ENCODE data around the gene ADAMTSL3.
"Not testable (repeated sequence)": the region's sequence is repeated elsewhere in the genome, so short reads cannot be mapped to it uniquely, and the experiment has no call there.

Gene ADAMTSL3

DNA sequence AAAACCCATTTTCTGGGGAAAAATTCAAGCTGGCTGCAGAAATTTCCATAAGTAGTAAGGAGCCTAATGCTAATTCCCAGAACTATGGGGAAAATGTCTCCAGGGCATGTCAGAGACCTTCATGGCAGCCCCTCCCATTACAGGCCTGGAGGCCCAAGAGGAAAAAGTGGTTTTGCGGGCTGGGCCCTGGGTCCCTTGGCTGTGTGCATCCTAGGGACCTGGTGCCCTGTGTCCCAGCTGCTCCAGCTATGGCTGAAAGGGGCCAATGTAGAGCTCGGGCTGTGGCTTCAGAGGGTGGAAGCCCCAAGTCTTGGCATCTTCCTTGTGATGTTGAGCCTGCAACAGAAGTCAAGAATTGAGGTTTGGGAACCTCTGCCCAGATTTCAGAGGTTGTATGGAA lies 48.4 kb downstream of the ADAMTSL3 start:
- not testable (repeated sequence) for DNase-seq

DNA sequence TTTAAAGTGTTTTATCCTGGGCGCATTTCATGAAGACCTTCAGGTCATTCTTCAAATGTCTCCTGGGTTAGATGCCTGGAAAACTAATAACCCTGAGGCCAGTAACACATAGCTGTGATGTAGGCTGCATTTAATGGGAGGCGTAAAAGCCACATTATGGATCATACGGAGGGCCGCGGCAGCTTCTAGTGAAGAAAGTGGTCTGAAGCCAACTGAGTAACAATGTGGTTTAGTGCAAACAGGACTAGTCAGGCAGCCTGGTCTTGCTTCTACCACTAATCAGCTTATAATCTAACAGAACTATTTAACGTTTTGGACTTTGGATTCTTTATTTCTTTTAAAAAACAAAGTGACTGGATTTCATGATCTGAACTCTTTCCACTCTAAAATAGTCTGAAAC lies 54.4 kb downstream of the ADAMTSL3 start:
- no peak for DNase-seq

DNA sequence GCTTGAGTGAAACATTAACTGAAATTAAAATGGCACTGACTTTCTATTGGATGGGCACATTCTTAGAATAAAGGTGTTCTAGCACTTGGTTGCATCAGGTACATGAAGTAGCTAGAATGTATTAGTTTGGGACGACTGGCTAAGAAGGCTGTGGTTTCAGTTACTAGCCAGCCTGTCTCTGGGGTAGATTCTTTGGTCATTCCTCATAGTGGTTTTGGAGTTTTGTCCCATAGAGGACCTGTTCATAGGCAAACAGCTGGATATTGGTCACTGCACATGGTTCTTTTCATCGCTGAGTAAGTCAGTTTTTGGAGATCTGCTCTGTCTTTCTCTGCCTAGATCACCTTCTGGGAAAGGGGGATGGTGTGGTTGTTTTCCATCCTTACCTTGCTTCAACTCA lies 55.3 kb downstream of the ADAMTSL3 start:
- no peak for DNase-seq

DNA sequence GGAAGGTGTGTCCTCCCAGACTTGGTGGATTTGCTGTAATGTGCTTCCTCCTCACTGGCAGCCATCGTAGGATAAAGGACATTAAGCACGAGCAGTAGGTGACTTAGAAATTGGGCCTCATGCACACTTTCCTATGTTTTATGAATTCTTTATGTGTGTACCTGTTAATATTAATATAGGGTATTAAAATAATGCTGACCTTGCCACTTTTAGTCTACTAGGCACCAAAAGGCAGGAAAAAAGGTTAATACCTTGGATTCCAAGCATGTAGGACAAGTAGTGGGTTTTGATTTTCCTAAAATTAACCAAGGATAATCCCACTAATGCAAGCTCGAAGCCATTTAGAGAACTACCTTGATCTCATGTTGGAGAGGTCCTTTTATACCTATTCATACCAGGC lies 55.9 kb downstream of the ADAMTSL3 start:
- no peak for DNase-seq

DNA sequence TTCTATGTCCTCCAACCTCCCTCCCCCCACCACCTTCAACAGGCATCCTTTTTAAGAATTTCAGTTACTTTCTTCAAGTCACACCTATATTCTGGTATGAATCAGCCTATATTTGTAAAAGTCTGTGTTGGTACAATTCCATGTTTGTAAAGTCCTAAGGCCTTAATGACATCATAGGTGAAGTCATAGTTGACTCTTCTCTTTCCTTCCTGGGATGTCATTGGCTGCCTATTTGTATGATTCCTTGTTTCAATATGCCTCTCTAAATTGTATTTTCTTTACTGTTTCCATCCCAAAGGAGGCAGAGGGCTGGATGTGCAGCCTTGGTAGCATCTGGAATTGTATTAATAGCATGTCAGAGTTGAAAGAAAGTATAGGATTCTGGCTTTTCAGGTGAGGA lies 56.5 kb downstream of the ADAMTSL3 start:
- no peak for DNase-seq

DNA sequence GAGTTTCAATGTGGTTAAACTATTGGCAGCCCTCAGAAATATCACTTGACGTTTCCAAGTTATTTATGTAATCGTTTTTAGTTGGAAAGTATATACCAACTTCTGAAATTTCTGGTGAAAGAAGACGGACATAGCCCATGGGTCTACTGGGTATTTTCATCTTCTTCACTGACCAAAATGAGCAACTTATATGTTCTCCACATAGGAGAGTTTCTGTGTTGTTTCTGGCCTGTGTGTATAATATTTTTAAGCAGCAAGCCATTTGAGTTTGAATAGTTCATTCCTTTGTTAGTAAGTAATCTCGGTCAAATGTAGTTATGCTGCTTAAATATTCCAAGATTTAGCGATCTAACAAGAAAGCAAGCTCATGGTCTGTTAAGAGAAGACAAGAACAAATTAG lies 57.3 kb downstream of the ADAMTSL3 start:
- DNase-seq = no peak

DNA sequence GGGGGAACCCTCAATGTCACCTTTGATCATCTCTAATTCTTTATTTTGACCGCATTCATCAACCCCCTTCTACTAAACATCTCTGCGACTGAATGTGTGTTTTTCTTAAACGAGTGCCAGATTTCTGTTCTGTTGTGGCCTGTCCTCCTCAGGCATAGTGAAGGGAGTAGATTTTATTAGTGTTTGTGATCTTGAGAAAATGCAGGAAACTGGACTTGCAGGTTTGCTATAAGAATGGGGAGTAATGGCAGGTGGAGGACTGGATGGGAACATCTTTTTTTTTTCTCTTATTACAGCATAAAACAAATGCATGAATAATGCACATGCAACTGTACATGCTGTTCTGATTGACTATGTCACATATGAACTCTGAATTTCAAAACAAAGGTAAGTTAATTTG lies 59.3 kb downstream of the ADAMTSL3 start:
- no peak for DNase-seq

DNA sequence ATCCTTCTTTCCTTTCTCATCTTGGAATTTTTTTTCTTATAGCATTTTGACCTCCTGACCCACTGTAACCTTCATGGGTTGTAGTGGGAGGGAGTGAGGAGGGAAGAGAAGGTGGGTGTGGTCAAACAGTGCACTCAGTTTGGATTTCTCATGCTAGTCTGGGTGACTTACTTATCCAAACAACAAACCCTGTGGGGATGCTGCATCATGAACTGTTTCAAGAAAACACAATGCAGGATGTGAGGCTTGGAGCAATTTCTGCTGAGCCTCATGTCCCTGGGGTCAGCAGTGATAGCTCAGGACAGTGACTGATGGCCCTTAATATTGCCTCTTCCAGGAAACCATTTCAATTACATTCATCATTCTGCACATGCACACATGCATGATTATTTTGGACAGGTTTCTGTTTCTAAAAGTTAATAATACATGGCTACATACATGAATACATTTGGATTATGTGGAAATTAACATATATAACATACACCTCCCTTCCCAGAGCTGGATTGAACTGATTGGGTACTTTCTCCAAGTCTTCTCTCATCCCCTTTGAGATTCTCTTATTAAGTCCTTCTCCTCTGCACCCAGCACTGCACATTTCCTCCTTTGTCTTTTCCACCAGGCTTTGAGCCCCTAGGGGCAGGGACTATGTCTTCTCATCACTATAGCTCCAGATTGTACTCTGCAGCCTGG lies 61.2 kb downstream of the ADAMTSL3 start:
- DNase-seq = no peak

DNA sequence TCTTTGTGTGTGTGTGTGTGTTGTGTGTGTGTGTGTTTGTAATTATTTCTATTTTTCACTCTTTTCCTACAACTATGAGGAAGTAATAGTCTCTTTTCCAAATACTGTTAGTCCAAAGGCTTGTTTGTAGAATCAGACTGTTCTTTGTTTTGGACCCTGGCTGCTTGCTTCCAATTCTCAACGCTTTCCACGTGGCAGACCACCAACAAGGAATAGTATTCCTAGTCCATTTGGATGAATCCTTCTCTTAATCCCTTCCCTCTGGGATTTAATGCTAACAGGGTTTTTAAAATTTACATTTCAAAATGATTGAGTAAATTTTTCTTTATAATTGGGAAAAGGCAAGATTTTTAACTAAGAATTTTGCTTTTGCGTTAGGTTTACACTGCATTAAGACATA lies 62.7 kb downstream of the ADAMTSL3 start:
- no peak for DNase-seq

DNA sequence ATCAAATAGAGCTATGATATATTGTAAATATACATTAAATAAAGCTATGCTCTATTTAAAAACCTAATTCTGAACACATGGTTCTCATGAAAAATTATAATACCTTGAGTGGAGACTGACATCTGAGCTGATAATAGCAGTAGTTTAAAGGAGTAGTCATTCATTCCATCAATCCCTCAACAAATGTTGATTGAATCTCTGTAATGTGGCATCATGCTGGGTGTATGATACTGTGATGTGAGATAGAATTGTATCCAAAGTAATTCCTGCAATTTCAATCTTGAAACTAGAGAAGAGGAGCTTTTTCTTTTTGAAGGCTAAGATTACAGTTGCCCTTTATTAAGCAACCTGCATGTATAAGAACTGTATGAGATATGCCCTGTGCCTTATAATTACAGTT lies 63.1 kb downstream of the ADAMTSL3 start:
- DNase-seq = no peak

DNA sequence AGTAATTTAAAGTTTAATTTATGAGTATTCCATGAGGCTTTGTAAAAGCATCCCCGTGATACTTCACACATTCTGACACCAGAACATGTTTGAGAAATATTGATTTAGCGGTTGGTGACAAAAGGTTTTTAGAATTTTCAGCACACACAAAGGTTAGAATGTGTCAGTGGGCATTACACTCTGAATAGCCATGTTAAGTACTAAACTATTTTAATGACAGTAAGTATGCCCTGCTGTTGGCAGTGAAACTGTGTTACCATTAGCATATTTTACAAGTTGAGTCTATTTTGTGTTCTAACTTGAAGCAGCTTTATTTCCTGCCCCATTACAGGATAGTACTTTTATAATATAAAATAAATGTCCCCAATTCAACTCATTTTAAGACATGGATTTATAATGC lies 66.5 kb downstream of the ADAMTSL3 start:
- DNase-seq = no peak

DNA sequence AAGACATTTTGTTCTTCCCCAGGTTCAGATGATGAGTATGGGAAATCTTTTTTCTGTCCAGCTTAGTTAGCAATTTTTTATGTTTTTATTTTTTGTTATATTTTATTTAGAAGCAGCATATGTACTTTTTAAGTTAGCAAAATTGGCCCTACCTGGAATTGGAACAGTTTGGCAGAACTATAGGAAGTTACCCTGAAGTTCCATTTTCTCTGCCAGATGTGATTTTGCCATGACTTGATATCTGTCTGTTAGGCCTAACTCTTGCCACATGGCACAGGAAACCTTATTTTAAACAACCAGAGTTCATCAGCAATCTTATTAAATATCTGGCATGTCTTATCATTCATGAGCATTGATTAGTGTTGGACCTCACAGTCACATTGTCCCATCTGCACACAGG lies 67.1 kb downstream of the ADAMTSL3 start:
- no peak for DNase-seq

DNA sequence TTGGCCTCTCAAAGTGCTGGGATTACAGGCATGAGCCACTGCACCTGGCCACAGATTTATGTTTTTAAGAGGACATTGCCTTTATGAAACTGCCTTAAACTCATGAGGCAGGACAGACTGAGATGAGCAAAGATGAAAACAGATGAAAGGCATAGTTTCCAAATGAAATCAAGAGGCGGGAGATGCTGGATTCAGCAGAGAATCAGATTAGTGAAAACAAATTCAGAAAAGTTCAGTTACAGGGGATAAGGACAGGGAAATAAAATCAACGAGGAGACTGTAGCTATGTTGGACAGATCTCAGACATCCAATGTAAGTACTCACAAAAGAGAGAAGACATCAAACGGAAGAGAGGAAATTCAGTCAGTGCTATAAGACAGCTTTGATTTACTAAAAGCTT lies 68.1 kb downstream of the ADAMTSL3 start:
- no peak for DNase-seq

DNA sequence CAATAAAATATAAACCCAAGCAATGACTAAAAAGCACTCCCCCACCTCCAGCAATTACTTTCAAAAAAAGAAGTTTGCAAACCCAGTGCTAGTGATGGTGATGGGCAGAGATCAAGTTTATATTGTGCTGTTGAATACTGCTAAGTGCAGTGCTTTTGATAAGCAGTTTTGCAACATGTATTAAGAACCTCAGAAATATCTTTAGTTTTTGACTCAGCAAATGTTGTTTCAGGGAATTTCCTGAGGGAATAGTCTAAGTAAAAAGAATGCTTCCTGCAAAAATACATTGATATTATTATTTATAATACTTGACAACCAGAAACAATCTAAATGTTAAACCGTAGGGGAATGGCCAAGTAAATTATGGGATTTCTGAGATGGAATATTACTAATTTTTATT lies 69.3 kb downstream of the ADAMTSL3 start:
- DNase-seq = no peak

DNA sequence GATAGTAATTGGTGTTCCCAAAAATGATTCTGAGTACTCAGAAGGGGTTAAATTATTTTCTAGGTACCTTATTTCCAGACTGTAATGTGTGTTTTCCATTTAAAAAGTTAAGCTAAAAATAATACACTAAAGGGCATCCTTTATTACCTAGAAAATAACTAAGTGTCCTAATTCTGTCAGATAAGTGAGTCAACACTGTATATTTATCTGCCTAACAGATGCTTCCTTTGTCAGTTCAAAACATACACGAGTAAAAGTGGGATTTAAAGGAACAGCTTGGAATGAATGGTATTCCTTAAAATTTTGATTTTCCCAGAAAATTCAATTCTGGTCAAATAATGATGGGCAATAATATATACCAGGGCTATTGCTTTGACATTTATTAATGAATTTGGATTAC lies 78.3 kb downstream of the ADAMTSL3 start:
- DNase-seq = no peak

DNA sequence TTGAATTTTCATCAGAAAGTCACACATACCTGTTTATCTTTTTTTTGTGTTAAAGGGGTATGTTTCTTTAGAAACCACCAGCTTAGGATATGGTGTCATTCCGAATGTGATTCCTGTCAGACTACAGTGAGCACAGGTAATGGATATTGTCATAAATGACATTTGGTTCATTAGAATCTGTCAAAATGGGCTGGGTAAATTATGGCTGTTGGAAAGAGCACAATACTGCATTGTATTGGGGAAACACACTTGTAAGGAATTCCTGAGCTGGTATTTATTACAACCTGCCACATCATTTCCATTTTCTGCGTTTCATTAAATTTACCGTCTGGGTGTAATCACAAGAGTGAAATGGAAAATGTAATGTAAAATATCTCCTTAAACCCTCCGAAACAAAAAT lies 78.8 kb downstream of the ADAMTSL3 start:
- no peak for DNase-seq

DNA sequence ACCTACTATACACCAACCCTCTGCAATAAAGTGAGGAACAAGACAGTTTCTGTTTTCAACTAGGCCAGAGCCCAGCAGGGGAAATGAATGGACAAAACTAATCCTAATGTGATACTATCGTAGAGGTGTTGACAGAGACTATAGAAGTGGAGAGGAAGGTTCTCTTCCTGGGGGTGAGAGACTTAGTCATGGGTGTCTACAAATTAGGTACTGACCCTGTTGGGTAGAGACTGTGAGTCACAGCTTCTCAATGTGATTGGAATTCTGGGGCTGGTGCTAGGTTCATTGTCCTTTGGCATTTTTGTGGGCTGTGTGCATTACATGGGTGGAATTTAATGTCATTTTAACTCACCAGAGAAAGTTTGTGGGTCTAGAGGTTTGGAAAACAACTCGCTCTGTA lies 79.3 kb downstream of the ADAMTSL3 start:
- DNase-seq = no peak

DNA sequence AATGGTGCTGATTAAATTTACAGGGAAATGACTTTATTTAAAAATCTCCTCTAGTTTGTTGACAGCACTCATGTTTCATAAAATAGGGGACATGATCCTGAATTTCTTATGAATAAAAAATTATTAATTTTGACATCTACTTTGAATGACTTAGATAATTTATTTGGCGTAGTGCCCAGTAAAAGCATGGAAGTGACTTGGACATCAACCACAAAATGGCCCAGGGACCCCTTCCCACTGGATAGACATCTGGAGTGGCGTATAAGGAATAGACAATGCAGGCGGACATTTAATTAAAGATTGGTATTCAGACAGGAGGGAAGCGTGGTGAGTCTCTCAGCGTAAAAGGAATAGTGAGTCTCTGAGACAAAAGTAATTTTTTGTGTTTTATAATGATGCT lies 79.8 kb downstream of the ADAMTSL3 start:
- DNase-seq = no peak

DNA sequence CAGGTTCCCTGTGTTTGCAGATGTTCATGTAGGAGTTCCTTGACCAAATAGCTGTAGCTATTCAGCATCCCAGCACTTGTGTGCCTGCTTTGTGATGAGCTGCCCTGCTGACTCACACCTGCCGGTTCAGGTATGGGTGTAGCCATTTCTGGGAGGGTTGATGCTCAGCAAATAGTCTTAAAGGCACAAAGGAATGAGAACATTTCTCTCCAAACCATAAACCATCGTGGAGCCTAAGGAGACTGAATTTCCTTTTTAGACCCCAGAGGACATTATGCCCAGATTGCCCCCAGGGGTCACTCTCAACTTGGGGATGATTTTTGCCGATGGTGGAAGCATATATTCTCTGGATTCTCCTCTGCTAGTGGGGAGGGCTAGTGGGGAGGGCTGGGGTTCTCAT lies 80.6 kb downstream of the ADAMTSL3 start:
- DNase-seq = no peak

DNA sequence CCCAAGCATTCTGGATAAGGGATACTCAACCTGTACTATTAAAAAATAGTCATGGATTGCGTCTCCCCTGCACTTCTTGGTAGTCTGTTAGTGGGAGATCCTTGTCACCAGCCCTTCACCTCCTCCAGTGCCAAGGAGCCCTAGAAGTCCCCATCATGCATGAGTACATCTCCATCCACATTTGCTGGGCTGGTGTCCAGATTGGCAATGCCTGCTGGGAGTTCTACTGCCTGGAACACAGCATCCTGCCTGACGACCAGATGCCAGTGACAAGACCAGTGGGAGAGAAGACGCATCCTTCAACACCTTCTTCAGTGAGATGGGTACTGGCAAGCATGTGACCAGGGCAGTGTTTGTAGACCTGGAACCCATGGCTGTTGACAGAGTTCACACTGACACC lies 85.7 kb downstream of the ADAMTSL3 start:
- DNase-seq = no peak

DNA sequence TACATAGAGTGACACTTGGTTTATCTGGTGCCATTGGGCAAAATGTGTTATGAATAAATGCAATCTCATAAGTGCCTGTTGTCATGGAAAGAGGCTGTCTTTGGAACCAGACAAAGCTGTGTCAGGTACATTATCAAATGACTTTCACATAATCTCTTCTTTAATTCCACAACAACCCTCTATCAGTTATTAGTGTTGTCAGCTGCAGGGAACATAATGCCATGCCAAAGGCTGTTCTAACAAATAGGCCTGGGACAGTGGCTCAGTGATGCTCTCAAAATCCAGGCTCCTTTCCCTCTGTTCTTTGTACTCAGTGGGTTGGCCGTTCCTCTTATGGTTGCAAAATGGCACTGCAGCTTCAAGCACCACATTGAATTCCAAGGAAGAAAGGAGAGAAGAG lies 91.8 kb downstream of the ADAMTSL3 start:
- no peak for DNase-seq

DNA sequence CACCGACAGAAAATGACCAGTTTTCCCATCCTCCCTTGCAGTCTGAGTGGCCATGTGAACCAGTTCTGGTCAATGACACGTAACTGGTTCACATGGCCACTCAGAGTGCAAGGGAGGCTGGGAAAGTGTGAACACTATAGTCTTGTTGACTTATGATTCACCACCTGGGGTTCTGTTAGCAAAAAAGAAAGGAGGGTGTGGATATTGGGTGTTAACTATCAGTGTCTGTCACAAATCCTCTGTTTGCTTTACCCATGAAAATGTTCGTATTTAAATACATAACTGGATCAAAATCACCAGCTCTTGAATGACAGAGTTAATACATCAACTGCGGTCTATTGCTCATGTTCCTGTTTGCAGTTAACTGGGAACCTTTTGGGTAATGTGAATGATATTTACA lies 92.3 kb downstream of the ADAMTSL3 start:
- DNase-seq = no peak

DNA sequence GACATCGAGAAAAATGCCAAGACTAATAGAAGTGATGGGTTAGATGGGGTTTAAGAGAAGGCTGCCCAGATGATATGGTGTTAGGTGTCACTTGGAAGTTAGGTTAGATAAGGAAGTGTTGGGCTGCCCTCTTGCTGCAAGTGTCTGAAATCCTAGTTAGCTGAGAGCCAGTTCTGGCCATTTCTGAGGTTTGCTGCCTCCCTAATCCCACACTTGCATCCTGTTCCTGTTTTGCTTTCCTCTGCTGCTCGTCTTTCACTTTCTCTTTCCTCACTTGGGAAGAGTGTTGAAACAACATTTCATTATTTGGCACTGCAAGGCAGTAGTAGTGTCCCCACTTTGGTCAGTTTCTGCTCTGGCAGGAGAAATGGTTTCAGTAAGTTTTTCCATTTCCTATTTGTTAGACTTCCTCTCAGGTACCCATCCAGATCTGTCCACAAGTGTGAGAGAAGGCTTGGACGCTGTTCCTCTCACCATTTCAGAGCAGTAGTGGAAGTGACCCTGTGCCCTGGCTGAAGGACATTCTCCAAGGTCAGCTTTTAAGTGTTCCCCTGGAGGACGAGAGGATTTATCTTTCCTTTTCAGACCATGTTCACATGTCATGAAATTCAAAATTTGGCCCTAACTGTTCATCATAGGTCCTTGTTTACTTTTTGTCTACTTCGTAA lies 93.3 kb downstream of the ADAMTSL3 start:
- no peak for DNase-seq

DNA sequence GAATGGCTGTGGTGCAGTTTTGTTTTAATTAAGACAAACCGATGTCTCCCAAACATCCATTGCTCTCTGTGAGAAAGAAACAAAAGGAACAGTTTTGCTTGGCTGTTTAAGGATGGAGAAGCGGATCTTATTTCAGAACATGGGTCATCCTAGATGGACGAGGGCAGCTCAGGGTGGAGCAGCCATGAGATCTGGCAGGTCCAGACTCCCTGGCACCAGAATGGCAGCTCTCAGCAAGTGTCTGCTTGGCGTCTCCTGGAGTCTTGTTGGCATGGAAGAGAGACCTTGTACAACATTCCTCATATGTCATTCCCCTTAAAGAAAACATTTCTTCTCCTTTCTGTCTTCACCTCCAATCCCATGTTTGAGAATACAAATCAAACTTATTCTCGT lies 93.8 kb downstream of the ADAMTSL3 start:
- no peak for DNase-seq

DNA sequence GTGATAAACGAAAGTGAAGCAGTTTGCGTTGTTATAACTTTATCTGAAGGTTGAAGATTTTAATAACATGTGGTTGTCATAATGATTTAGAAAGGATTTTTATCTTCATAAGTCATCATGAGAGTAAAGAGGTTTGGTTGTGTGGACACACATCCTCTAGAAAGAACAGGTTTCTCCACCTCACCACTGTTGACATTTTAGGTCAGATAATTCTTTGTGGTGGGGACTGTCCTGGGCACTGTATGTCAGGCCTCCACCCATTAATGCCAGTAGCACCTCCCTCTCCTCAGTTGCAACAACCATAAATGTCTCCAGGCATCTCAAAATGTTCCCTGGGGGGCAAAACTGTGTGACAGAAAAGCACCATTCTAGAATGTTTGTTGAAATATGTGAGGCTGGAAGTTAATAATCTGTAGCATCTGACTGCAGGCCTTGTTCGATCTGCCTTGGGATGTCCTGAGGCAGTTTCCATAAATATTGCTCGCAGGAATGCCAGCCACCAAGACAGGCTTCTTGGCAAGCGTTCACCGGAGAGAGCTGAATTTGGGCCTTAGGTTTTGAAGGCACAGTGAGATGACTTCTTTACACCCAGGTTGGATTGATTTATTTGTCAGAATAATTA lies 100.1 kb downstream of the ADAMTSL3 start:
- DNase-seq = no peak

Measured in DMS 273 treated with DMSO at 0.1 percent for 48 hours (cell line).